ENCODE results near the gene LMOD2. TPM values are rescaled to one million over a fixed set of nuclear protein-coding genes. Genes with fewer than 3 reads are reported as not detected.

The LMOD2 gene
- total RNA-seq, 1 donor from 2014 or later: not detected

Other genes with a start within 250 kb of the LMOD2 start
- gene IQUB, start 121.3 kb upstream of the LMOD2 start, total RNA-seq: 0.69 and 5.5 TPM in 2 replicates
- 38.9 and 58.4 TPM in 2 replicates for gene NDUFA5, start 98.0 kb upstream of the LMOD2 start, total RNA-seq
- gene ASB15, start 54.0 kb upstream of the LMOD2 start, total RNA-seq: not detected in 2 replicates
- 14.9 and 32.5 TPM in 2 replicates for gene WASL, start 93.1 kb downstream of the LMOD2 start, total RNA-seq
- not detected in 2 replicates for gene HYAL4, start 189.3 kb downstream of the LMOD2 start, total RNA-seq